Naive thymus-derived CD4-positive, alpha-beta T cell (primary cell): ENCODE data around the gene CABP4. TPM values are rescaled to one million over a fixed set of nuclear protein-coding genes. Genes with fewer than 3 reads are reported as not detected.

Source experiments
- ATAC-seq: fragments of 150-1000 bp; cut with Tn5 transposase; 2 replicates; pipeline ENCODE4 v1.10.0; 2021; ENCODE audit warnings: mild to moderate bottlenecking, moderate library complexity
- CTCF ChIA-PET: fragments of 350-600 bp; sonication (Branson Sonifier 250); formaldehyde crosslinking; loops from one replicate; lab custom pipeline; 2021; ENCODE audit warnings: antibody characterized with exemption; lab: Charles Lee
- POLR2A ChIA-PET: fragments of 350-600 bp; sonication (Branson Sonifier 250); formaldehyde crosslinking; loops from one replicate; lab custom pipeline; 2021; ENCODE audit warnings: antibody characterized with exemption, inconsistent platforms; lab: Charles Lee
- DNase-seq, 9 donors: peaks; one replicate each; pipeline versions ENCODE4 v3.0.0 to v3.0.0-alpha.2; 2020 to 2022; ENCODE audit warnings: mixed read lengths in 1 of 9
- H3K27ac ChIP-seq: one replicate; pipeline ENCODE4 v1.7.0; 2013; ENCODE audit warnings: mild to moderate bottlenecking, low read depth, low read length, moderate library complexity
- H3K27me3 ChIP-seq, 2 donors: one replicate each; pipeline ENCODE4 v1.7.0; 2013; ENCODE audit warnings: low read length in 2 of 2, mild to moderate bottlenecking in 2 of 2, moderate library complexity in 2 of 2; ENCODE audit not compliant: control insufficient read depth in 2 of 2, insufficient read depth in 2 of 2
- H3K36me3 ChIP-seq, 3 experiments: 1 replicate in 2 of 3; 2 replicates in 1 of 3; pipeline ENCODE4 v1.7.0; 2013; ENCODE audit warnings: low read length in 3 of 3, mild to moderate bottlenecking in 3 of 3, moderate library complexity in 1 of 3; ENCODE audit not compliant: insufficient read depth in 3 of 3, control insufficient read depth in 2 of 3
- H3K4me1 ChIP-seq, 2 donors: one replicate each; pipeline ENCODE4 v1.7.0; 2013; ENCODE audit warnings: low read length in 2 of 2, mild to moderate bottlenecking in 2 of 2, moderate library complexity in 1 of 2; ENCODE audit not compliant: control insufficient read depth in 2 of 2, insufficient read depth in 2 of 2
- H3K4me3 ChIP-seq: 2 replicates; pipeline ENCODE4 v1.7.0; 2013; ENCODE audit warnings: mild to moderate bottlenecking, low read length
- H3K9me3 ChIP-seq, 3 experiments: 1 replicate in 2 of 3; 2 replicates in 1 of 3; pipeline ENCODE4 v1.7.0; 2013; ENCODE audit warnings: low read length in 3 of 3; ENCODE audit not compliant: control insufficient read depth in 2 of 3
- H3K27ac Mint-ChIP-seq, 9 donors: one replicate each; pipeline ENCODE4 v1.8.0; 2020 to 2022; ENCODE audit warnings: mixed read lengths in 9 of 9, mild to moderate bottlenecking in 8 of 9, moderate library complexity in 5 of 9, inconsistent platforms in 2 of 9
- H3K27me3 Mint-ChIP-seq, 5 donors: one replicate each; pipeline ENCODE4 v1.8.0; 2021 to 2022; ENCODE audit warnings: mixed read lengths in 5 of 5, mild to moderate bottlenecking in 1 of 5
- H3K36me3 Mint-ChIP-seq, 5 donors: one replicate each; pipeline ENCODE4 v1.8.0; 2020 to 2022; ENCODE audit warnings: mixed read lengths in 5 of 5, mild to moderate bottlenecking in 3 of 5, inconsistent platforms in 1 of 5
- H3K4me1 Mint-ChIP-seq, 7 donors: one replicate each; pipeline ENCODE4 v1.8.0; 2020 to 2022; ENCODE audit warnings: mixed read lengths in 7 of 7, mild to moderate bottlenecking in 3 of 7, inconsistent platforms in 1 of 7
- H3K4me3 Mint-ChIP-seq, 10 donors: one replicate each; pipeline ENCODE4 v1.8.0; 2020 to 2022; ENCODE audit warnings: mild to moderate bottlenecking in 10 of 10, mixed read lengths in 10 of 10, moderate library complexity in 6 of 10, inconsistent platforms in 2 of 10
- H3K9me3 Mint-ChIP-seq, 11 donors: one replicate each; pipeline ENCODE4 v1.8.0; 2020 to 2022; ENCODE audit warnings: mixed read lengths in 11 of 11, mild to moderate bottlenecking in 4 of 11, inconsistent platforms in 1 of 11, moderate library complexity in 1 of 11
- intact Hi-C, 2 donors: fragments of 100-400 bp; cut with micrococcal nuclease; formaldehyde crosslinking; loops; one replicate each; pipeline ENCODE4 v1.15.1; 2023
- polyA plus RNA-seq, 2 donors: library from polyadenylated mRNA; unstranded; fragments of 300-500 nt; fragmentation: Illumina TruSeq; gene quantifications; one replicate each; pipeline ENCODE4 v1.2.3, GENCODE V29; 2021
- total RNA-seq, 6 experiments: library from RNA in 5 of 6; stranded (reverse) in 5 of 6; gene quantifications; 1 replicate in 5 of 6; 2 replicates in 1 of 6; pipeline ENCODE4 v1.2.3 and lab custom pipeline; 2021 to 2026

CABP4 gene
- total and polyA plus RNA-seq, 7 experiments from 2014 or later, result 1.2 to 17.1 (median 2.9) TPM

GRCh38 chr11:67428052-67429001 is 26.8 kb upstream of the CABP4 start, which contains the start of gene RPS6KB2:
Gene RPS6KB2, plus strand, starts transcription at chr11:67428494. Its CDS starts 52 bp downstream, at chr11:67428546.
- intact Hi-C loops, result loop anchor here (1.0 to 5.0 kb wide), 12 partner anchors 9 to 80 kb away; partner anchors contain the start of genes AIP (in 2 of the 2), CDK2AP2 (in 2 of the 2), PTPRCAP (in 2 of the 2) and RAD9A (in 2 of the 2)
- Histone ChIP-seq H3K36me3 (peaks cover 0 to 27% (median 8%) of the 10 kb centered on the region in 3 experiments), H3K4me1 (peaks cover 19 to 38% of the 10 kb centered on the region in 2 donors), H3K4me3 (peak within 1 kb of the TSS; percentile 82), H3K9me3 (no peaks in the 10 kb centered on the region), H3K27ac (peak within 1 kb of the TSS; percentile 97), H3K27me3 (no peaks in the 10 kb centered on the region)
- peak; percentile 95 to 100 (median 98) for DNase-seq
- ATAC-seq, result peak; percentile 97
- peak within 1 kb of the TSS; percentile 92 to 100 (median 98) for H3K4me3 Mint-ChIP-seq
- ChIA-PET POLR2A (interaction anchor here (0.6 to 31.8 kb wide), 15 partner anchors 9 to 186 kb away, joined by 3 to 1530 read pairs (median 5); partner anchors contain the start of genes AIP, CARNS1, CORO1B and POLD4), CTCF (interaction anchor here (0.5 to 1.0 kb wide), 5 partner anchors 16 to 45 kb away, joined by 3 to 5 read pairs (median 3); no protein-coding TSS in a partner anchor)
- peaks cover 0 to 13% (median 7%) of the 10 kb centered on the region in 5 donors for H3K36me3 Mint-ChIP-seq
- H3K9me3 Mint-ChIP-seq, result no peaks in the 10 kb centered on the region
- peak within 1 kb of the TSS; percentile 94 to 98 (median 96) for H3K27ac Mint-ChIP-seq
- H3K27me3 Mint-ChIP-seq, result no peaks in the 10 kb centered on the region
- H3K4me1 Mint-ChIP-seq, result peaks cover 19 to 63% (median 44%) of the 10 kb centered on the region in 7 donors

GRCh38 chr11:67429038-67429668 is 26.0 kb upstream of the CABP4 start:
- CTCF ChIA-PET, result interaction anchor here (0.8 to 1.0 kb wide), 3 partner anchors 15 to 42 kb away, joined by 3 to 5 read pairs (median 3); no protein-coding TSS in a partner anchor
- peaks cover 19 to 68% (median 49%) of the 10 kb centered on the region in 7 donors for H3K4me1 Mint-ChIP-seq
- no peak for ATAC-seq
- peaks cover 0 to 35% (median 11%) of the 10 kb centered on the region in 3 experiments for H3K36me3 ChIP-seq
- intact Hi-C loops, result loop anchor here in 1 of 2 donors (2.0 to 5.0 kb wide), 2 partner anchors 37 to 54 kb away; partner anchors contain the start of genes AIP and RAD9A
- H3K9me3 ChIP-seq, result no peaks in the 10 kb centered on the region
- POLR2A ChIA-PET, result interaction anchor here (0.9 to 31.8 kb wide), 13 partner anchors 8 to 185 kb away, joined by 3 to 1530 read pairs (median 12); partner anchors contain the start of genes AIP, CARNS1, CORO1B and POLD4
- H3K4me1 ChIP-seq, result peaks cover 28 to 47% of the 10 kb centered on the region in 2 donors
- H3K4me3 ChIP-seq, result peak overlapping the region; percentile 82
- H3K36me3 Mint-ChIP-seq, result peaks cover 0 to 13% (median 7%) of the 10 kb centered on the region in 5 donors
- peak overlapping the region; percentile 92 to 100 (median 98) for H3K4me3 Mint-ChIP-seq
- H3K27me3 Mint-ChIP-seq, result no peaks in the 10 kb centered on the region
- H3K27ac ChIP-seq, result peak overlapping the region; percentile 97
- no peaks in the 10 kb centered on the region for H3K27me3 ChIP-seq
- peak overlapping the region; percentile 94 to 98 (median 96) for H3K27ac Mint-ChIP-seq
- no peak for DNase-seq
- H3K9me3 Mint-ChIP-seq, result no peaks in the 10 kb centered on the region

GRCh38 chr11:67429722-67430121 is 25.4 kb upstream of the CABP4 start:
- peaks cover 0 to 41% (median 11%) of the 10 kb centered on the region in 3 experiments for H3K36me3 ChIP-seq
- DNase-seq (no peak), ATAC-seq (no peak)
- ChIA-PET POLR2A (interaction anchor here (0.9 to 31.8 kb wide), 10 partner anchors 7 to 184 kb away, joined by 3 to 1530 read pairs (median 28); partner anchors contain the start of genes AIP, CARNS1, CORO1B and PPP1CA), CTCF (interaction anchor here (1.0 kb wide), 1 partner anchor 41 kb away, joined by 3 read pairs; no protein-coding TSS in a partner anchor)
- peak overlapping the region; percentile 97 for H3K27ac ChIP-seq
- no peak overlapping the region for H3K4me3 ChIP-seq
- Mint-ChIP-seq H3K36me3 (peaks cover 0 to 13% (median 7%) of the 10 kb centered on the region in 5 donors), H3K27ac (peak overlapping the region in 8 of 9 donors; percentile 45 to 97 (median 82)), H3K27me3 (no peaks in the 10 kb centered on the region), H3K4me3 (peak overlapping the region; percentile 66 to 100 (median 98)), H3K4me1 (peaks cover 19 to 70% (median 47%) of the 10 kb centered on the region in 7 donors), H3K9me3 (no peaks in the 10 kb centered on the region)
- H3K27me3 ChIP-seq, result no peaks in the 10 kb centered on the region
- intact Hi-C loops, result loop anchor here in 1 of 2 donors (2.0 to 5.0 kb wide), 2 partner anchors 37 to 53 kb away; partner anchors contain the start of genes AIP and RAD9A
- H3K9me3 ChIP-seq, result no peaks in the 10 kb centered on the region
- peaks cover 33 to 52% of the 10 kb centered on the region in 2 donors for H3K4me1 ChIP-seq

- DNase-seq (no peak), ATAC-seq (no peak)
- peaks cover 0 to 20% (median 7%) of the 10 kb centered on the region in 5 donors for H3K36me3 Mint-ChIP-seq
- Histone ChIP-seq H3K27ac (peak overlapping the region; percentile 85), H3K36me3 (peaks cover 0 to 56% (median 19%) of the 10 kb centered on the region in 3 experiments), H3K4me1 (peaks cover 44 to 68% of the 10 kb centered on the region in 2 donors), H3K9me3 (no peaks in the 10 kb centered on the region), H3K4me3 (no peak overlapping the region), H3K27me3 (no peaks in the 10 kb centered on the region)
- ChIA-PET POLR2A (interaction anchor here (0.6 to 31.8 kb wide), 7 partner anchors 11 to 160 kb away, joined by 3 to 1530 read pairs (median 66); partner anchors contain the start of genes CARNS1, CORO1B, PPP1CA and RAD9A), CTCF (interaction anchor here (0.6 to 1.3 kb wide), 2 partner anchors 27 to 42 kb away, joined by 3 read pairs; no protein-coding TSS in a partner anchor)
- intact Hi-C loops, result no loop called here
- H3K4me3 Mint-ChIP-seq, result peak overlapping the region in 9 of 10 donors; percentile 3 to 71 (median 57)
- peak overlapping the region; percentile 54 to 88 (median 77) for H3K27ac Mint-ChIP-seq
- no peaks in the 10 kb centered on the region for H3K9me3 Mint-ChIP-seq
- H3K4me1 Mint-ChIP-seq, result peaks cover 24 to 80% (median 49%) of the 10 kb centered on the region in 7 donors
- H3K27me3 Mint-ChIP-seq, result no peaks in the 10 kb centered on the region
These were observed 23.6 kb upstream of the CABP4 start for GRCh38 chr11:67431346-67432249.
